ENCODE measurements around the gene AKIRIN2. TPM values are rescaled to one million over a fixed set of nuclear protein-coding genes. Genes with fewer than 3 reads are reported as not detected.

Gene AKIRIN2
- total and polyA plus RNA-seq, 2 donors (not counting 3 experiments of a cell fraction or from before 2014, with no cell fraction given), result 19.0 to 46.4 TPM

- DNase-seq (ENCODE audit: low read depth, low spot score) (no peak), FAIRE-seq (no peak)
- Histone ChIP-seq H3K9me1 (replicated peaks; ENCODE audit: control insufficient read depth, extremely low read depth, insufficient read depth, low read length) (no peaks in the 10 kb centered on the region), H3K4me2 (ENCODE audit: insufficient read depth, low read length) (peak overlapping the region; percentile 100), H3K79me2 (ENCODE audit: control insufficient read depth, insufficient read depth, low read length) (peaks cover 56% of the 10 kb centered on the region), H3K4me1 (ENCODE audit: control insufficient read depth, extremely low read depth, insufficient read depth, low read length) (peaks cover 30% of the 10 kb centered on the region), H3K27ac (ENCODE audit: insufficient read depth, low read depth, low read length) (peak overlapping the region; percentile 56), H3K9me3 (replicated peaks; ENCODE audit: control insufficient read depth, insufficient read depth, low read length) (no peaks in the 10 kb centered on the region), H2AFZ (ENCODE audit: low read depth, low read length) (peak overlapping the region; percentile 5), H3K9ac (replicated peaks; ENCODE audit: extremely low read depth, insufficient read depth, low read length) (peak overlapping the region; percentile 96), H3K27me3 (ENCODE audit: control insufficient read depth in 2 of 2, insufficient read depth in 2 of 2, low read length in 2 of 2) (no peaks in the 10 kb centered on the region), H3K36me3 (ENCODE audit: control insufficient read depth in 2 of 2, extremely low read depth in 1 of 2, insufficient read depth in 2 of 2, low read length in 2 of 2) (no peaks in the 10 kb centered on the region), H3K4me3 (replicated peaks in 1 of 3; ENCODE audit: insufficient read depth in 1 of 3, low read depth in 1 of 3, low read length in 3 of 3) (peak overlapping the region; percentile 95 to 100 (median 97)), H4K20me1 (replicated peaks; ENCODE audit: control insufficient read depth, extremely low read depth, insufficient read depth, low read length) (peaks cover 9% of the 10 kb centered on the region)
- ChIA-PET CTCF (interaction anchor here (0.6 kb wide), 1 partner anchor 133 kb away, joined by 3 read pairs; no protein-coding TSS in a partner anchor), POLR2A (interaction anchor here (0.5 to 1.4 kb wide), 3 partner anchors 13 to 291 kb away, joined by 3 to 4 read pairs (median 4); partner anchors contain the start of genes ORC3 and RARS2)
- intact Hi-C loops (cut with micrococcal nuclease), result loop anchor here (1.0 to 10.0 kb wide), 3 partner anchors 111 to 1173 kb away; partner anchors contain the start of genes ORC3 and ZNF292
- TF ChIP-seq POLR2A (IDR thresholded peaks at IDR 0.05; ENCODE audit: low read depth, low read length) (no peak), MYC (IDR thresholded peaks at IDR 0.05; ENCODE audit: low read depth, low read length) (no peak), MAX (IDR thresholded peaks at IDR 0.05; ENCODE audit: insufficient read depth, insufficient read length) (no peak), FOS (IDR thresholded peaks at IDR 0.05; ENCODE audit: borderline replicate concordance, insufficient read depth, low read length) (no peak), JUN (IDR thresholded peaks at IDR 0.05; ENCODE audit: borderline replicate concordance, insufficient read depth, insufficient read length, low read depth) (no peak), CTCF (IDR thresholded peaks at IDR 0.05; ENCODE audit: extremely low read depth in 1 of 2, insufficient read depth in 1 of 2, low read depth in 1 of 2, low read length in 2 of 2) (no peak)
- dilution Hi-C loops (cut with MboI; ENCODE audit: extremely low pct_ligation_motif_present, low sequenced_read_pairs), result no loop called here
- no TSS peak for BruUV-seq (replicated peaks)
Observed at GRCh38 chr6:87701344-87701675, 723 bp downstream of the AKIRIN2 start.

All from endothelial cell of umbilical vein (primary cell).